ENCODE data around the gene CREB3L2.
A peak's percentile ranks its signal among the peaks of the same experiment; 100 is the strongest.

Gene CREB3L2

GRCh38 chr7:137933270-137934017, 68.4 kb downstream of the CREB3L2 start (continued):
- TF ChIP-seq CTCF (tag by site-specific recombination; IDR thresholded peaks at IDR 0.05) (no peak), MEIS1 (CRISPR knock-in tag; IDR thresholded peaks at IDR 0.05; ENCODE audit: borderline replicate concordance) (no peak), ZEB2 (tag by site-specific recombination; IDR thresholded peaks at IDR 0.05) (peak; percentile 45), ZBTB8A (tag by site-specific recombination; IDR thresholded peaks at IDR 0.05) (0 out of 2 replicates have a peak, but pooled peaks have one; percentile 32), ZFHX2 (tag by site-specific recombination; conservative IDR thresholded peaks at IDR 0.05) (peak; percentile 62), TRIM28 (IDR thresholded peaks at IDR 0.05; ENCODE audit: borderline replicate concordance, low read length) (0 out of 2 replicates have a peak, but pooled peaks have one; percentile 22), INSM2 (tag by site-specific recombination; IDR thresholded peaks at IDR 0.05) (no peak), ZNF692 (tag by site-specific recombination; IDR thresholded peaks at IDR 0.05) (peak; percentile 75), ZIC2 (tag by site-specific recombination; IDR thresholded peaks at IDR 0.05) (peak; percentile 60), PRDM6 (tag by site-specific recombination; IDR thresholded peaks at IDR 0.05) (peak; percentile 55; the same call in 1 of the 2 replicates), GLIS1 (tag by site-specific recombination; IDR thresholded peaks at IDR 0.05) (peak; percentile 68; the same call in 1 of the 2 replicates), ZBTB17 (tag by site-specific recombination; IDR thresholded peaks at IDR 0.05) (peak; percentile 48; the same call in 1 of the 2 replicates)

DNA sequence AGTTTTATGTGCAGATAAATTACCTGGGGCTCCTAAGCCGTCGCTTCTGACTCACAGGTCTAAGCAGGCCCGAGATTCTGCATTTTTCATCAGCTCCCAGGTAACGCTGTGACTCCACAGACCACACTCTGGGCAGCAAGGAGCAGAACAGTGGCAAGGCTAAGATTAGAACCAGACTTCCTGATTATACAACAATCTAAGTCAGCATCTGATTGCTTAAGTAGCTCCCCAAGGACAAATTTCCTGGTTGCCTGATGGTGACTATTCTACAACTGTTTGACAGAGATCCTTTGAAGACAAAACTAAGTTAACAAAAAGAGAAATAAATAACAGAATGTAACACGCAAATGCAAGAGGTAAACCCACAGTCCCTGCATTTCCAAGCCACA, 69.0 kb downstream of the CREB3L2 start:
- H3K9me3 ChIP-seq (ENCODE audit: control insufficient read depth, insufficient read depth, low read depth, low read length), result no peaks in the 10 kb centered on the region
- peaks cover 2% of the 10 kb centered on the region; the same call in 1 of the 2 replicates for H3K4me1 ChIP-seq (ENCODE audit: control insufficient read depth, insufficient read depth, low read length)
- no peak overlapping the region for H3K27ac ChIP-seq (ENCODE audit: extremely low read depth, low read depth, low read length)
- ChIA-PET POLR2A (no interaction called here), CTCF (interaction anchor here (0.6 kb wide), 1 partner anchor 711 kb away, joined by 3 read pairs; no protein-coding TSS in a partner anchor)
- no peak overlapping the region for H3K4me3 ChIP-seq (ENCODE audit: low read depth, low read length)
- H3K36me3 ChIP-seq (ENCODE audit: control insufficient read depth in 2 of 2, insufficient read depth in 1 of 2, low read length in 2 of 2), result peaks cover 0 to 4% of the 10 kb centered on the region in 2 experiments; a peak in 1 of 3 replicates
- TF ChIP-seq ZNF146 (tag by site-specific recombination; IDR thresholded peaks at IDR 0.05), result no peak
- no peak for TF ChIP-seq ZNF112 (tag by site-specific recombination; IDR thresholded peaks at IDR 0.05)
- TF ChIP-seq ZNF677 (tag by site-specific recombination; IDR thresholded peaks at IDR 0.05), result no peak
- TF ChIP-seq ZNF629 (tag by site-specific recombination; IDR thresholded peaks at IDR 0.05), result no peak
- TF ChIP-seq SP7 (tag by site-specific recombination; IDR thresholded peaks at IDR 0.05), result no peak
- TF ChIP-seq TCF7L2 (IDR thresholded peaks at IDR 0.05; ENCODE audit: borderline replicate concordance, low read depth, low read length), result no peak
- no peak for TF ChIP-seq YY2 (tag by site-specific recombination; IDR thresholded peaks at IDR 0.05)
- TF ChIP-seq, protein P1, sequence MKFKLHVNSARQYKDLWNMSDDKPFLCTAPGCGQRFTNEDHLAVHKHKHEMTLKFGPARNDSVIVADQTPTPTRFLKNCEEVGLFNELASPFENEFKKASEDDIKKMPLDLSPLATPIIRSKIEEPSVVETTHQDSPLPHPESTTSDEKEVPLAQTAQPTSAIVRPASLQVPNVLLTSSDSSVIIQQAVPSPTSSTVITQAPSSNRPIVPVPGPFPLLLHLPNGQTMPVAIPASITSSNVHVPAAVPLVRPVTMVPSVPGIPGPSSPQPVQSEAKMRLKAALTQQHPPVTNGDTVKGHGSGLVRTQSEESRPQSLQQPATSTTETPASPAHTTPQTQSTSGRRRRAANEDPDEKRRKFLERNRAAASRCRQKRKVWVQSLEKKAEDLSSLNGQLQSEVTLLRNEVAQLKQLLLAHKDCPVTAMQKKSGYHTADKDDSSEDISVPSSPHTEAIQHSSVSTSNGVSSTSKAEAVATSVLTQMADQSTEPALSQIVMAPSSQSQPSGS (tag by site-specific recombination; IDR thresholded peaks at IDR 0.05; ENCODE audit: low read depth), result no peak
- no peak for TF ChIP-seq KLF1 (tag by site-specific recombination; IDR thresholded peaks at IDR 0.05)
- no peak for TF ChIP-seq ZNF157 (tag by site-specific recombination; IDR thresholded peaks at IDR 0.05)
- TF ChIP-seq ZNF274 (IDR thresholded peaks at IDR 0.05; ENCODE audit: low read length), result no peak
- TF ChIP-seq ZNF274 (tag by site-specific recombination; IDR thresholded peaks at IDR 0.05; ENCODE audit: borderline replicate concordance), result no peak
- TF ChIP-seq ZBTB44 (tag by site-specific recombination; IDR thresholded peaks at IDR 0.05), result no peak
- TF ChIP-seq ZNF184 (tag by site-specific recombination; IDR thresholded peaks at IDR 0.05), result no peak
- no peak for TF ChIP-seq ZNF292 (tag by site-specific recombination; IDR thresholded peaks at IDR 0.05; ENCODE audit: borderline replicate concordance, low read depth)
- no peak for TF ChIP-seq ZNF19 (tag by site-specific recombination; IDR thresholded peaks at IDR 0.05; ENCODE audit: low read depth)
